Activated CD4-positive, alpha-beta T cell treated with anti-CD3 and anti-CD28 coated beads for 36 hours (primary cell): ENCODE results near the gene CRIP2. TPM values are rescaled to one million over a fixed set of nuclear protein-coding genes. Genes with fewer than 3 reads are reported as not detected.

Source experiments
- ATAC-seq: fragments of 200-7000 bp; cut with Tn5 transposase; one replicate; pipeline ENCODE4 v1.10.0; 2021; ENCODE audit warnings: mild to moderate bottlenecking, moderate library complexity
- CTCF ChIA-PET: fragments of 350-600 bp; sonication (Branson Sonifier 250); formaldehyde crosslinking; loops from one replicate; lab custom pipeline; 2021; ENCODE audit warnings: antibody characterized with exemption; lab: Charles Lee
- POLR2A ChIA-PET: fragments of 350-600 bp; sonication (Branson Sonifier 250); formaldehyde crosslinking; loops from one replicate; lab custom pipeline; 2021; ENCODE audit warnings: antibody characterized with exemption, inconsistent platforms; lab: Charles Lee
- DNase-seq: peaks from one replicate; pipeline ENCODE4 v3.0.0-alpha.2; 2020
- H3K27ac Mint-ChIP-seq: one replicate; pipeline ENCODE4 v1.8.0; 2021; ENCODE audit warnings: mixed read lengths
- H3K27me3 Mint-ChIP-seq: one replicate; pipeline ENCODE4 v1.8.0; 2021; ENCODE audit warnings: mixed read lengths
- H3K36me3 Mint-ChIP-seq: one replicate; pipeline ENCODE4 v1.8.0; 2021; ENCODE audit warnings: low read depth, mixed read lengths
- H3K4me1 Mint-ChIP-seq: one replicate; pipeline ENCODE4 v1.8.0; 2021; ENCODE audit warnings: mixed read lengths
- H3K4me3 Mint-ChIP-seq: one replicate; pipeline ENCODE4 v1.8.0; 2021; ENCODE audit warnings: mild to moderate bottlenecking, moderate library complexity, mixed read lengths
- H3K9me3 Mint-ChIP-seq: one replicate; pipeline ENCODE4 v1.8.0; 2021; ENCODE audit warnings: low read depth, mixed read lengths
- intact Hi-C, 2 experiments: fragments of 100-400 bp; cut with DNase I in 1 of 2; cut with micrococcal nuclease in 1 of 2; formaldehyde crosslinking; loops; one replicate each; pipeline versions ENCODE4 v1.14.2 to v1.15.1; 2022 to 2024; cut with DNase I, micrococcal nuclease
- total RNA-seq, 2 experiments: library from RNA; stranded (reverse); gene quantifications; one replicate each; pipeline ENCODE4 v1.2.3, GENCODE V29; 2021

The CRIP2 gene
- total RNA-seq, 2 experiments from 2014 or later, result 1.1 to 1.2 TPM

GRCh38 chr14:105473033-105473676 lies 1.5 kb upstream of the CRIP2 start:
- Mint-ChIP-seq H3K4me1 (peaks cover 5% of the 10 kb centered on the region), H3K9me3 (no peaks in the 10 kb centered on the region), H3K4me3 (no peak overlapping the region), H3K27ac (no peak overlapping the region), H3K27me3 (no peaks in the 10 kb centered on the region), H3K36me3 (no peaks in the 10 kb centered on the region)
- DNase-seq (no peak), ATAC-seq (no peak)
- ChIA-PET POLR2A (interaction anchor here (0.6 to 1.2 kb wide), 2 partner anchors 56 to 454 kb away, joined by 3 read pairs; no protein-coding TSS in a partner anchor), CTCF (interaction anchor here (0.6 to 1.2 kb wide), 2 partner anchors 17 to 38 kb away, joined by 3 read pairs; no protein-coding TSS in a partner anchor)
- intact Hi-C loops, result loop anchor here in 1 of 2 experiments (5.0 kb wide), 1 partner anchor 51 kb away; no protein-coding TSS in a partner anchor

GRCh38 chr14:105473677-105474482 lies 741 bp upstream of the CRIP2 start:
- Mint-ChIP-seq H3K9me3 (no peaks in the 10 kb centered on the region), H3K4me3 (peak overlapping the region; percentile 33), H3K36me3 (no peaks in the 10 kb centered on the region), H3K27me3 (no peaks in the 10 kb centered on the region), H3K4me1 (peaks cover 5% of the 10 kb centered on the region), H3K27ac (no peak overlapping the region)
- POLR2A ChIA-PET, result interaction anchor here (0.6 to 1.2 kb wide), 2 partner anchors 57 to 455 kb away, joined by 3 read pairs; no protein-coding TSS in a partner anchor
- DNase-seq, result peak; percentile 81
- peak; percentile 63 for ATAC-seq
- CTCF ChIA-PET, result interaction anchor here (0.6 to 1.2 kb wide), 2 partner anchors 16 to 39 kb away, joined by 3 read pairs; no protein-coding TSS in a partner anchor
- intact Hi-C loops, result loop anchor here (1.0 to 5.0 kb wide), 4 partner anchors 17 to 76 kb away; partner anchors contain the start of genes TEDC1 (in 1 of the 2) and TEX22 (in 1 of the 2)

DNA sequence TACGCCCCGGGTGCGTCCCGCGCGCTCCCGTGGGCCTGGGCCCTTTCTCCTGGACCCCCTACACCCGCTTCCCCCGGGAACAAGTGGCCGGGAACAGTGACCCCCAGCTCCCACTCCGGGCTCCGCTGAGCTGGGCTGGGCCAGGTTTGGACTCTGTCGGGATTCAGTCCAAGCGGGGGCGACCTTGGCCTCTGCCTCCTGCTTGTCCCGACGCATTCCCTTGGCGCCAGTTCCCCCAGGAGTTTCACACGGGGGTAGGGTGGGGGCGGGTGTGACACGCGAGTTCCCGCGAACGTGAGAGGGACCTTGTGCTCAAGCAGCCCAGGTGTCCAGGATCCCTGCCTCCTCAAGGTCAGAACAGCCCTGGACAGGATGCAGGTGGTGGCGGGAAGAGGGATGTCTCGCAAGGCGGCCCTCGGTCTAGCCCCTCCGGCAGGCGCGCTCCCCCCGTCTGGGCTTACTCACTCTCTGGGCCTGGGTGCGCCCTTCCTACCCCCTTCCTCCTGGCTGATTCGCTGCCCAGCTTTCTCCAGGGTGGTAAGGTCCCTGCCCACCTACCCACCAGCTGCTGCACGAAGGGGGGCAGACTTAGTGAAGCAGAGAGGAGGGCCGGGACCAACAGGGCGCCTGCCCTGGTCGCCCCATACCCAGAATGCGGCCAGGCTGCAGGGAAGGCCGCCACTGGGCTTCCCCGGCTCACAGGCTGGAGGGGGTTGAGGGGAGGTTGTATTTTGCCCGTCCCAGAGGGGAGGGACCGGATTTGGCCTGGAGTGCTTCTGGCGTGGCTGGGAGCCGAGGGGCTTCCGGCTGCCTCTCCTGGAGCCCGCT lies 862 bp downstream of the CRIP2 start:
- Mint-ChIP-seq H3K9me3 (no peaks in the 10 kb centered on the region), H3K36me3 (no peaks in the 10 kb centered on the region), H3K4me1 (peaks cover 11% of the 10 kb centered on the region), H3K27ac (no peak overlapping the region), H3K27me3 (peaks cover 5% of the 10 kb centered on the region), H3K4me3 (peak overlapping the region; percentile 36)
- intact Hi-C loops, result no loop called here
- ChIA-PET POLR2A (no interaction called here), CTCF (interaction anchor here (1.9 kb wide), 1 partner anchor 15 kb away, joined by 11 read pairs; no protein-coding TSS in a partner anchor)
- ATAC-seq (no peak), DNase-seq (no peak)

DNA sequence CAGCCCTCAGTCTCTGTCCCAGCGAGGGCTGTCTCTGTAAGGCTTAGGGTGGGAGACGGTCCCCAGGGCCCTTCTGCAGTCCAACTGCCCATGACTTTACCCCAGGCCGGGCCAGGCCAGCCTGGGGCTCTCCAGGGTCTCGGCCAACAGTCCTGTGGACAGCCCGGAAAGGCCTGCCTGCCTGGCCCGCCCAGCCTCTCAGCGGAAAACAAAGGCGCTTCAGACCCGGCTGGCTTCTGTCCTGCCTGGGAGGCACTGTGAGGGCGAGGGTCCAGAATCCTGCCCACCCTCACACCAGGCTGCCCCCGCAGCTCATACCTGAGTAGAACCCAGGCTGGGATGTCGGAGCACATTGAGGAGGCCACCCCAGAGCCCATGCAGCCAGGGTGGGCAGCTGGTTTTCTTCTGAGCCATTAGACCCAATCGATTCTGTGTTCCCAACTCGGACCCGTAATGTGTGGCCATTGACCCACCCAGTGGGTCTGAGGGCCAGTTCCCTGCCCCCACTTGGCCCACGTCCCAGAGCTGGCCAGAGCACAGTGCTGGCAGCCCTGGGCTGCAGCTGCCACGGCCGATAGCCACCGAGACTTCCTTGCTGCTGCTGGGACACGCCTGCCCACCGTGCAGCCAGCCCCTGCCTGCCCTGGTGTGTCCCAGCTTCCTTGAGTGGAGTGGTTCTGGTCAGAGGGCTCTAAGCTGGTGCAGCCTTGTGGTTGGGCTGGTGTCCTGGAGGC lies 1.6 kb downstream of the CRIP2 start:
- POLR2A ChIA-PET, result no interaction called here
- H3K4me3 Mint-ChIP-seq, result no peak overlapping the region
- H3K4me1 Mint-ChIP-seq, result peaks cover 15% of the 10 kb centered on the region
- intact Hi-C loops, result no loop called here
- no peaks in the 10 kb centered on the region for H3K36me3 Mint-ChIP-seq
- peaks cover 5% of the 10 kb centered on the region for H3K27me3 Mint-ChIP-seq
- no peak for ATAC-seq
- DNase-seq, result no peak
- no peak overlapping the region for H3K27ac Mint-ChIP-seq
- CTCF ChIA-PET, result interaction anchor here (1.9 kb wide), 1 partner anchor 14 kb away, joined by 11 read pairs; no protein-coding TSS in a partner anchor
- no peaks in the 10 kb centered on the region for H3K9me3 Mint-ChIP-seq

- Mint-ChIP-seq H3K27ac (no peak overlapping the region), H3K9me3 (no peaks in the 10 kb centered on the region)
Observed at GRCh38 chr14:105476831-105477659, 2.4 kb downstream of the CRIP2 start.

GRCh38 chr14:105477660-105478397 lies 3.2 kb downstream of the CRIP2 start:
- no peaks in the 10 kb centered on the region for H3K9me3 Mint-ChIP-seq
- intact Hi-C loops, result no loop called here

More at GRCh38 chr14:105476831-105477659, 2.4 kb downstream of the CRIP2 start:
- no peak overlapping the region for H3K4me3 Mint-ChIP-seq
- ChIA-PET POLR2A (interaction anchor here (0.5 kb wide), 1 partner anchor 12 kb away, joined by 4 read pairs; no protein-coding TSS in a partner anchor), CTCF (interaction anchor here (0.6 to 1.9 kb wide), 2 partner anchors 13 to 27 kb away, joined by 4 to 11 read pairs; no protein-coding TSS in a partner anchor)
- ATAC-seq (no peak), DNase-seq (no peak)
- intact Hi-C loops, result no loop called here
- peaks cover 5% of the 10 kb centered on the region for H3K27me3 Mint-ChIP-seq
- no peaks in the 10 kb centered on the region for H3K36me3 Mint-ChIP-seq
- H3K4me1 Mint-ChIP-seq, result peaks cover 21% of the 10 kb centered on the region

GRCh38 chr14:105478398-105479251 lies 4.0 kb downstream of the CRIP2 start:
- ATAC-seq (no peak), DNase-seq (peak; percentile 13)
- intact Hi-C loops, result no loop called here
- H3K4me3 Mint-ChIP-seq, result no peak overlapping the region
- no peak overlapping the region for H3K27ac Mint-ChIP-seq
- CTCF ChIA-PET, result no interaction called here
- no peaks in the 10 kb centered on the region for H3K9me3 Mint-ChIP-seq
- POLR2A ChIA-PET, result no interaction called here
- peaks cover 30% of the 10 kb centered on the region for H3K4me1 Mint-ChIP-seq
- no peaks in the 10 kb centered on the region for H3K36me3 Mint-ChIP-seq
- H3K27me3 Mint-ChIP-seq, result peaks cover 5% of the 10 kb centered on the region

More at GRCh38 chr14:105477660-105478397, 3.2 kb downstream of the CRIP2 start:
- H3K27me3 Mint-ChIP-seq, result peaks cover 5% of the 10 kb centered on the region
- no peak overlapping the region for H3K4me3 Mint-ChIP-seq
- POLR2A ChIA-PET, result interaction anchor here (0.5 kb wide), 1 partner anchor 11 kb away, joined by 4 read pairs; no protein-coding TSS in a partner anchor
- CTCF ChIA-PET, result no interaction called here
- peaks cover 29% of the 10 kb centered on the region for H3K4me1 Mint-ChIP-seq
- H3K36me3 Mint-ChIP-seq, result no peaks in the 10 kb centered on the region
- ATAC-seq (no peak), DNase-seq (peak; percentile 52)
- no peak overlapping the region for H3K27ac Mint-ChIP-seq

- DNase-seq (peak; percentile 23), ATAC-seq (no peak)
- peak overlapping the region; percentile 4 for H3K4me3 Mint-ChIP-seq
- intact Hi-C loops, result loop anchor here (2.0 to 10.0 kb wide), 5 partner anchors 49 to 415 kb away; partner anchors contain the start of genes BRF1 (in 1 of the 2), GPR132 (in 1 of the 2) and TEX22 (in 1 of the 2)
- POLR2A ChIA-PET, result no interaction called here
- H3K36me3 Mint-ChIP-seq, result no peaks in the 10 kb centered on the region
- H3K27me3 Mint-ChIP-seq, result peaks cover 5% of the 10 kb centered on the region
- H3K4me1 Mint-ChIP-seq, result peaks cover 36% of the 10 kb centered on the region
- CTCF ChIA-PET, result interaction anchor here (1.2 to 2.9 kb wide), 2 partner anchors 11 to 22 kb away, joined by 6 to 55 read pairs; partner anchors contain the start of gene TEDC1
- H3K27ac Mint-ChIP-seq, result no peak overlapping the region
- H3K9me3 Mint-ChIP-seq, result no peaks in the 10 kb centered on the region
Observed at GRCh38 chr14:105479431-105480158, 5.0 kb downstream of the CRIP2 start.
